Lung (tissue), 12 donors: ENCODE data around the gene RHEB. TPM values are rescaled to one million over a fixed set of nuclear protein-coding genes. Genes with fewer than 3 reads are reported as not detected.

Experiments used
- ATAC-seq: fragments of 200-7000 bp; cut with Tn5 transposase; one replicate; pipeline ENCODE4 v1.9.1; 2020; ENCODE audit warnings: moderate number of reproducible peaks; ENCODE audit not compliant: insufficient read depth, low FRiP score
- DNase-seq, 3 donors: peaks; one replicate each; pipeline ENCODE4 v3.0.0-alpha.2; 2013 to 2017
- H3K27ac ChIP-seq, 2 donors: one replicate each; pipeline ENCODE4 v1.5.1; 2013; ENCODE audit warnings: mild to moderate bottlenecking in 2 of 2, moderate library complexity in 2 of 2, control low read depth in 1 of 2, inconsistent platforms in 1 of 2, low read depth in 1 of 2, low read length in 1 of 2
- H3K27me3 ChIP-seq, 3 donors: one replicate each; pipeline ENCODE4 v1.5.1; 2013; ENCODE audit warnings: low read length in 2 of 3; ENCODE audit not compliant: control insufficient read depth in 3 of 3, insufficient read depth in 3 of 3
- H3K36me3 ChIP-seq, 4 donors: one replicate each; pipeline ENCODE4 v1.5.1; 2013; ENCODE audit warnings: low read length in 4 of 4, mild to moderate bottlenecking in 1 of 4, moderate library complexity in 1 of 4; ENCODE audit not compliant: control insufficient read depth in 4 of 4, insufficient read depth in 4 of 4
- H3K4me1 ChIP-seq, 5 donors: one replicate each; pipeline ENCODE4 v1.5.1; 2013; ENCODE audit warnings: low read length in 5 of 5, mild to moderate bottlenecking in 2 of 5, moderate library complexity in 1 of 5; ENCODE audit not compliant: control insufficient read depth in 5 of 5, insufficient read depth in 5 of 5
- H3K4me3 ChIP-seq: one replicate; pipeline ENCODE4 v1.5.1; 2013; ENCODE audit warnings: mild to moderate bottlenecking, control low read depth, moderate library complexity
- H3K9ac ChIP-seq, 2 donors: one replicate each; pipeline ENCODE4 v1.5.1; 2013; ENCODE audit warnings: low read length in 2 of 2, control low read depth in 1 of 2; ENCODE audit not compliant: insufficient read depth in 1 of 2
- H3K9me3 ChIP-seq, 4 donors: one replicate each; pipeline ENCODE4 v1.5.1; 2013; ENCODE audit warnings: low read length in 3 of 4, mild to moderate bottlenecking in 1 of 4, moderate library complexity in 1 of 4; ENCODE audit not compliant: control insufficient read depth in 4 of 4, insufficient read depth in 3 of 4
- WGBS, 2 donors: extraction: QIAGEN DNeasy Blood & Tissue Kit; methylation state at CpG; one replicate each; pipeline ENCODE4 v1.1.7; 2013; 5-methylcytosine and 5-hydroxymethylcytosine counted together
- polyA plus RNA-seq, 2 donors: library from polyadenylated mRNA; stranded (reverse); fragments of 200-250 nt; gene quantifications; one replicate each; pipeline ENCODE4 v1.2.1, GENCODE V29; 2013
- total RNA-seq, 2 donors: library from RNA; depleted of rRNA in 1 of 2; stranded (reverse); fragments of >200 nt in 1 of 2; gene quantifications; one replicate each; pipeline ENCODE4 v1.2.1, GENCODE V29; 2014 to 2021
- TF ChIP-seq, protein P1 (sequence below): IDR thresholded peaks from 2 replicates; pipeline ENCODE4 v1.5.1; 2012; ENCODE audit warnings: mild to moderate bottlenecking; ENCODE audit errors: control extremely low read depth, extremely low read depth
- donor health status: control.
- donor health status: control.
- donor health status: Bipolar disorder and iron deficiency.
- donor health status: healthy.
- donor health status: DM: yes; HTN: yes; CAD: no.

The RHEB gene
- total and polyA plus RNA-seq, 4 donors: 65.6 to 117 (median 83.8) TPM

GRCh38 chr7:151429560-151430331, 89.9 kb downstream of the RHEB start:
- ATAC-seq (no peak), DNase-seq (peak in 2 of 3 donors; percentile 14 to 58)
- Histone ChIP-seq H3K9me3 (no peaks in the 10 kb centered on the region), H3K36me3 (no peaks in the 10 kb centered on the region), H3K4me3 (no peak overlapping the region), H3K9ac (no peak overlapping the region), H3K27me3 (no peaks in the 10 kb centered on the region), H3K4me1 (peaks cover 0 to 45% (median 18%) of the 10 kb centered on the region in 5 donors), H3K27ac (no peak overlapping the region)
- WGBS, 2 donors: 22 to 37% methylated on average over 10 of the region's 10 CpGs
- TF ChIP-seq, protein P1, sequence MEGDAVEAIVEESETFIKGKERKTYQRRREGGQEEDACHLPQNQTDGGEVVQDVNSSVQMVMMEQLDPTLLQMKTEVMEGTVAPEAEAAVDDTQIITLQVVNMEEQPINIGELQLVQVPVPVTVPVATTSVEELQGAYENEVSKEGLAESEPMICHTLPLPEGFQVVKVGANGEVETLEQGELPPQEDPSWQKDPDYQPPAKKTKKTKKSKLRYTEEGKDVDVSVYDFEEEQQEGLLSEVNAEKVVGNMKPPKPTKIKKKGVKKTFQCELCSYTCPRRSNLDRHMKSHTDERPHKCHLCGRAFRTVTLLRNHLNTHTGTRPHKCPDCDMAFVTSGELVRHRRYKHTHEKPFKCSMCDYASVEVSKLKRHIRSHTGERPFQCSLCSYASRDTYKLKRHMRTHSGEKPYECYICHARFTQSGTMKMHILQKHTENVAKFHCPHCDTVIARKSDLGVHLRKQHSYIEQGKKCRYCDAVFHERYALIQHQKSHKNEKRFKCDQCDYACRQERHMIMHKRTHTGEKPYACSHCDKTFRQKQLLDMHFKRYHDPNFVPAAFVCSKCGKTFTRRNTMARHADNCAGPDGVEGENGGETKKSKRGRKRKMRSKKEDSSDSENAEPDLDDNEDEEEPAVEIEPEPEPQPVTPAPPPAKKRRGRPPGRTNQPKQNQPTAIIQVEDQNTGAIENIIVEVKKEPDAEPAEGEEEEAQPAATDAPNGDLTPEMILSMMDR: no peak

DNA sequence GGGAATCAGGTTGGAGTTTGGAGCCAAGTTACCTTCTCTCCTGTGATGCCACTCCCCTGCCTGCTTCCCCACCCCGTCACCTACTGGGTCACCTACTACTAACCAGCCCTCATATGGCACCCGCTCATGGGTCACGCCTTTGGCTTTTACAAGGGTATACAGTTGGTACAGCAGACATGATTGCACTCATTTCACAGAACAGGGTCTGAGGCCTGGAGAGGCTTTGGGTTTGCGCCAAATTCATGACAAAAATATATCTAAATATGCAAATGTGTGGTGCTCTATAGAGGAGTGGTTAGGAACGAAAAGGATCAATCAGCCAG, 90.5 kb downstream of the RHEB start:
- Histone ChIP-seq H3K9me3 (no peaks in the 10 kb centered on the region), H3K36me3 (no peaks in the 10 kb centered on the region), H3K4me3 (no peak overlapping the region), H3K4me1 (peaks cover 0 to 45% (median 18%) of the 10 kb centered on the region in 5 donors), H3K9ac (no peak overlapping the region), H3K27ac (peak overlapping the region in 1 of 2 donors; percentile 23), H3K27me3 (no peaks in the 10 kb centered on the region)
- TF ChIP-seq, protein P1: no peak
- DNase-seq (no peak), ATAC-seq (no peak)
- WGBS, 2 donors: 91 to 93% methylated on average over 5 of the region's 5 CpGs

DNA sequence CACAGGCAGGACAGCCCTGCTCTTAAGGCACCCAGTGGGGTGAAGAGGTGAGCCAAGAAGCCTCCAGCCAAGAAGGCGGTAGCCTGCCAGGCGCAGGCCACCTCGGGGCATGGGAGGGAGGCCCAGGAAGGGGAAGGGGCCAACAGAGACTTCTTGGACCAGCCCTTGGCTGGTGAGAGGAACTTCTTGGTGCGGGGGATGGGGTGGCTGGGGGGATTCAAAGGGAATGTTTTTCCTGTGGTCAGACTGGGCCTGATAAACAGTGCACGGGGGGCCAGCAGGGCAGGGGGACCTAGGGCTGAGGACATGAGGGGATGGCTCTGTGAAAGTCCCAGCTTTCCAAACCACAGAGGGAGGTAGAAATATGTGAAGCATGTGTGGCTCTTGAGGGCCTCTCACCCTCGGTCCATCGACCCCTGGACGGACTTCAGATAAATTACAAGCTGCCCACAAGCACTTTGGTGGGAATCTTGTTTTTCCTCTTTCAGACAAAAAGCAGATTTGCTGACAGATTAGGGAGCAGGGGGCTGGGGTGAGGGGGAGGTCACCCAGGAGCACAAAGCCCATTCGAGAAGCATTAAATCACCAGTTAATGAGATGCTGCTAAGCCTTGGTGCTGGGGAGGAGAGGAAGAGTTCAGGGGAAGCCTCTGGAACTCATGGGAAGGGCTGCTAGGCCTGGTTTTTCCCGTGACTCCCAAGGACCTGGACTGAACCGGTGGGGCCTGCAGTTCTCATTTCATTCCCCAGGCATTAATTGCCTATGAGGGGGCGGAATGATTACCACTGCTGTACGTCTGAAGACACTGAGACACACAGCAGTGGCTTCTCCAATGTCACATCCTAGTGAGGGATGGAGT, 91.1 kb downstream of the RHEB start:
- no peaks in the 10 kb centered on the region for H3K27me3 ChIP-seq
- no peak overlapping the region for H3K9ac ChIP-seq
- no peaks in the 10 kb centered on the region for H3K36me3 ChIP-seq
- 41 to 44% methylated on average over 13 of the region's 13 CpGs for WGBS, 2 donors
- H3K27ac ChIP-seq: peak overlapping the region in 1 of 2 donors; percentile 46
- DNase-seq (peak; percentile 68 to 83 (median 77)), ATAC-seq (no peak)
- no peaks in the 10 kb centered on the region for H3K9me3 ChIP-seq
- TF ChIP-seq, protein P1: no peak
- H3K4me1 ChIP-seq: peaks cover 0 to 45% (median 18%) of the 10 kb centered on the region in 5 donors
- no peak overlapping the region for H3K4me3 ChIP-seq
